HFF-Myc (cell line): Measurements from ENCODE around the gene PPA1.

Experiments used
- DNase-seq: peaks from one replicate; pipeline ENCODE4 v3.0.0-alpha.2; 2011; ENCODE audit warnings: low read depth; ENCODE audit errors: extremely low read depth
- H3K4me3 ChIP-seq: replicated peaks from 2 replicates; pipeline ENCODE4 v1.5.1; 2011; ENCODE audit warnings: low read depth, mild to moderate bottlenecking, control low read depth, low read length
- TF ChIP-seq, protein P1 (sequence below): IDR thresholded peaks from 2 replicates; pipeline ENCODE4 v1.5.1; 2012; ENCODE audit warnings: mild to moderate bottlenecking, low read depth, low read length, control low read depth; ENCODE audit errors: missing control alignments

The PPA1 gene

GRCh38 chr10:70191161-70191971, 41.9 kb downstream of the PPA1 start:
- TF ChIP-seq, protein P1, sequence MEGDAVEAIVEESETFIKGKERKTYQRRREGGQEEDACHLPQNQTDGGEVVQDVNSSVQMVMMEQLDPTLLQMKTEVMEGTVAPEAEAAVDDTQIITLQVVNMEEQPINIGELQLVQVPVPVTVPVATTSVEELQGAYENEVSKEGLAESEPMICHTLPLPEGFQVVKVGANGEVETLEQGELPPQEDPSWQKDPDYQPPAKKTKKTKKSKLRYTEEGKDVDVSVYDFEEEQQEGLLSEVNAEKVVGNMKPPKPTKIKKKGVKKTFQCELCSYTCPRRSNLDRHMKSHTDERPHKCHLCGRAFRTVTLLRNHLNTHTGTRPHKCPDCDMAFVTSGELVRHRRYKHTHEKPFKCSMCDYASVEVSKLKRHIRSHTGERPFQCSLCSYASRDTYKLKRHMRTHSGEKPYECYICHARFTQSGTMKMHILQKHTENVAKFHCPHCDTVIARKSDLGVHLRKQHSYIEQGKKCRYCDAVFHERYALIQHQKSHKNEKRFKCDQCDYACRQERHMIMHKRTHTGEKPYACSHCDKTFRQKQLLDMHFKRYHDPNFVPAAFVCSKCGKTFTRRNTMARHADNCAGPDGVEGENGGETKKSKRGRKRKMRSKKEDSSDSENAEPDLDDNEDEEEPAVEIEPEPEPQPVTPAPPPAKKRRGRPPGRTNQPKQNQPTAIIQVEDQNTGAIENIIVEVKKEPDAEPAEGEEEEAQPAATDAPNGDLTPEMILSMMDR: no peak
- DNase-seq: no peak
- no peak overlapping the region for H3K4me3 ChIP-seq

DNA sequence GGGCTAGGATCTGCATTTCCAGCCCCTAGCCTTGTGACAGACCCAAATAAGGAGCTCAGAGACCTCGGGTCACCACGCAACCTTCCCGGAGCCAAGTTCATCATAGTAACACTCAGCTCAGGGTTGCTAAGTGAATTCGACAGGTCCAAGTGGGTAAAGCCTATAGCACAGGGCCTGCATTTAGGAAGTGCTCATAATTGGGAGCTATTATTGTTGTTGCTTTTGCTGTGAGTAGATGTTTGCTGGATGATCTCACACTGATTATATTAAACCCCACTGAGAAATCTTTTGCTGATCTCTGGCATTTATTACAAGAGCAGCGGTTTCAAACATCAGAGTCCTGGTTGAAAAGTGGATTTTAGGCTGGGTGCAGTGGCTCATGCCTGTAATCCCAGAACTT, 42.6 kb downstream of the PPA1 start:
- TF ChIP-seq, protein P1: no peak
- no peak for DNase-seq
- no peak overlapping the region for H3K4me3 ChIP-seq

GRCh38 chr10:70190102-70190501, 43.1 kb downstream of the PPA1 start:
- TF ChIP-seq, protein P1: no peak
- DNase-seq: no peak
- H3K4me3 ChIP-seq: no peak overlapping the region

DNA sequence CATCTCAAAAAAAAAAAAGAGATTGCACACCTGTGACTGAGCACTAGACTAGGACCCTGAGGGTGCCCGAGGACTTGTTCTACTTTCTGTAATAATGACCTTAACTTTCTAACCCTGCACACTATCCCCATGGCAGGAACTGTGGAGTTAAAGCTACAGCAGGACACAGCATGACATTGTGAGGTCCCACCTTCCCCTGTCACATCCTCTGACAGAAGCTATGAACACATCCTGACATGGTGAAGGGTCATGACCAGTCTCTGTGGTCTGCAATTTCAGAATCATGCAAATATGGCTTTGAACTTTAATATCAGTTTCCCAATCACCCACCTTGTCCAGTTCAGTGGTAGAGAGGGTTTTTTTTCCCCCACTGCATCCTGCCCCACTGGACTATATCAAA, 44.5 kb downstream of the PPA1 start:
- DNase-seq: no peak
- no peak overlapping the region for H3K4me3 ChIP-seq
- TF ChIP-seq, protein P1: no peak

DNA sequence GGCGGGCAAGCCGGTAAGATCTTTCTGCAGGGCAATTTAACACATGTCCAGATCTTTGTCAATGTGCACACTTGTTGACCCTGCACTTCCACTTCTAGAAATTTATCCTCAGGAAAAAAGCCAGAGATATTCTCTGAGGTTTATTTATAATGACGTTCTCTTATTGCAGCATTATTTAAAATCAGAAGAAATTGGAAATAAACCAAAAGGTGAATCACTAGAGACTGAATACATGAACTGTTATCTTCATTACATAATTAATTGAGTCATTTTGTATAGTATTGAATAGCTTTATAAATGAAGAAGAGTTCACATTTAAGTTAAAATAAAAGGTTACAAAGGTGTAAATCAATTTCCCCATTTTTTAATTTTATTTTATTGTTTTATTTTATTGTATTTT, 46.7 kb downstream of the PPA1 start:
- TF ChIP-seq, protein P1: no peak

GRCh38 chr10:70186090-70186489, 47.1 kb downstream of the PPA1 start:
- TF ChIP-seq, protein P1: no peak
- no peak for DNase-seq
- H3K4me3 ChIP-seq: no peak overlapping the region

More for the DNA sequence above, 46.7 kb downstream of the PPA1 start:
- no peak overlapping the region for H3K4me3 ChIP-seq
- DNase-seq: no peak
